HUDEP-2 (cell line): ENCODE results near the gene JPH2.
"Not testable (repeated sequence)": the region's sequence is repeated elsewhere in the genome, so short reads cannot be mapped to it uniquely, and the experiment has no call there.

Source experiments
- DNase-seq, 76 experiments: peaks; one replicate each; lab custom pipeline; 2025; ENCODE audit not compliant: unreplicated experiment in 76 of 76; lab: John Stamatoyannopoulos, UW

The JPH2 gene

GRCh38 chr20:44187054-44187771 is at the start of gene JPH2:
Gene JPH2, minus strand, starts transcription at chr20:44187188. Its CDS starts 483 bp downstream, at chr20:44186705.
- DNase-seq = no peak

- DNase-seq = no peak
Observed at GRCh38 chr20:44235702-44236101, 48.7 kb upstream of the JPH2 start.

- DNase-seq = no peak
Observed at GRCh38 chr20:44234566-44235317, 47.8 kb upstream of the JPH2 start.

- no peak for DNase-seq
Observed at GRCh38 chr20:44233436-44234016, 46.5 kb upstream of the JPH2 start.

- DNase-seq = not testable (repeated sequence)
Observed at GRCh38 chr20:44232469-44232856, 45.5 kb upstream of the JPH2 start.

- peak in 3 of 76 experiments; percentile 2 to 11 (median 10) for DNase-seq
Observed at GRCh38 chr20:44231713-44232468, 44.9 kb upstream of the JPH2 start.

- no peak for DNase-seq
Observed at GRCh38 chr20:44231193-44231592, 44.2 kb upstream of the JPH2 start.

GRCh38 chr20:44228465-44229258 is 41.7 kb upstream of the JPH2 start:
- no peak for DNase-seq

GRCh38 chr20:44224637-44225036 is 37.6 kb upstream of the JPH2 start:
- DNase-seq = peak in 39 of 76 experiments; percentile 3 to 61 (median 27)

GRCh38 chr20:44223721-44224120 is 36.7 kb upstream of the JPH2 start:
- no peak for DNase-seq

- DNase-seq = peak in 6 of 76 experiments; percentile 5 to 50 (median 18)
Observed at GRCh38 chr20:44222633-44223368, 35.8 kb upstream of the JPH2 start.

- DNase-seq = no peak
Observed at GRCh38 chr20:44222027-44222426, 35.0 kb upstream of the JPH2 start.

GRCh38 chr20:44221368-44221954 is 34.5 kb upstream of the JPH2 start:
- DNase-seq = peak in 37 of 76 experiments; percentile 5 to 58 (median 26)

GRCh38 chr20:44219791-44220190 is 32.8 kb upstream of the JPH2 start:
- DNase-seq = peak in 1 of 76 experiments; percentile 30

GRCh38 chr20:44219170-44219730 is 32.3 kb upstream of the JPH2 start:
- DNase-seq = peak in 28 of 76 experiments; percentile 4 to 57 (median 32)

- DNase-seq = no peak
Observed at GRCh38 chr20:44218446-44218845, 31.5 kb upstream of the JPH2 start.

- peak in 65 of 76 experiments; percentile 8 to 81 (median 56) for DNase-seq
Observed at GRCh38 chr20:44217342-44218092, 30.5 kb upstream of the JPH2 start.

- DNase-seq = peak in 62 of 76 experiments; percentile 6 to 80 (median 50)
Observed at GRCh38 chr20:44215125-44215524, 28.1 kb upstream of the JPH2 start.
